Cardiac fibroblast (primary cell): Measurements from ENCODE around the gene PRDM11.

Experiments used
- DNase-seq, 2 donors: peaks; one replicate each; pipeline versions ENCODE4 v3.0.0 to v3.0.0-alpha.2; 2010; ENCODE audit warnings: low read depth in 2 of 2
- H3K4me3 ChIP-seq, 2 donors: replicated peaks in 1 of 2; 1 replicate in 1 of 2; 2 replicates in 1 of 2; pipeline ENCODE4 v1.5.1; 2011; ENCODE audit warnings: low read depth in 2 of 2, low read length in 2 of 2, mild to moderate bottlenecking in 2 of 2, moderate library complexity in 1 of 2
- CTCF ChIP-seq: IDR thresholded peaks from one replicate; pipeline ENCODE4 v1.5.1; 2011; ENCODE audit warnings: low read depth, mild to moderate bottlenecking, low read length, inconsistent platforms

Gene PRDM11

DNA sequence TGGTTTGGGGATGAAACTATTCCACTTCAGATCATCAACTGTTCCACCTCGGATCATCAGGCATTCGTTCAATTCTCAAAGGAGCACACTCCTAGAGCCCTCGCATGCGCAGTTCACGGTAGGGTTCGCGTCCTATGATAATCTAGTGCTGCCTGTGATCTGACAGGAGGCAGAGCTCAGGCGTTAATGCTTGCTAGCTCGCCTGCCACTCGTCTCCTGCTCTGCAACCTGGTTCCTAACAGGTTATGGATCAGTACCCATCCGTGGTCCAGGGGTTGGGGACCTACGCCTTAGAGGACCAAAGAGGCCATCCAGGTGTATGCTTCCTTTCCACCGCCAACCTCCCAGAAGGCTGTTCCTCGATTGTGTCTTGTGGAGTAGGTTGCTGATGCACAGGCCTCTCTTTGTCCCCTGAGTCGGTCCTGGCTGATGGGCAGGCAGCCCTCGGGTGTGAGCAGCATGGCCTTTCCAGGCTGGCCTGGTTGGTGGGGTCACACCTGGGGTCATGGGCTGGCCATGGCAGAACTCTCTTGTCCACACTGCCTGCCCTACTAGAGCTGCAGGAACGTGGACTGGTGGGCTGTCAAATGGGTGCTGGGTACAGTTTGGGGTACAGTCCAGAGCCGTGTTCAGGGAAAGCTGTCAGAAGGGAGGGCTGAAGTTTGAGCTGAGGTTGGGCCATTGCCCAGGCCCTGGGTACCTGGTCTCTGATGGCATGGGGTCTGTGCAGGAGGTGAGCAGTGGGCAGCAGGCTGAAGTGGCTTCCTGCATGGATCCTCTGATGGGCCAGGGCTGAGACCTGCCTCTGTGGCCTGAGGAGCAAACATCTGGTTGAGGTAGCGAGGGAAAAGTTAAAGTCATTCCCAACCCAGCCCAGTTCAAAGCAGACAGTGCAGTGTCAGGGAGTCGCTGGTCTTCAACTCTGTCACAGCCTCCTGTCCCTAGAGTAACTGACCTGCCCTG is 11.1 kb downstream of the PRDM11 start:
- DNase-seq = no peak
- TF ChIP-seq CTCF = no peak
- H3K4me3 ChIP-seq = no peak overlapping the region

DNA sequence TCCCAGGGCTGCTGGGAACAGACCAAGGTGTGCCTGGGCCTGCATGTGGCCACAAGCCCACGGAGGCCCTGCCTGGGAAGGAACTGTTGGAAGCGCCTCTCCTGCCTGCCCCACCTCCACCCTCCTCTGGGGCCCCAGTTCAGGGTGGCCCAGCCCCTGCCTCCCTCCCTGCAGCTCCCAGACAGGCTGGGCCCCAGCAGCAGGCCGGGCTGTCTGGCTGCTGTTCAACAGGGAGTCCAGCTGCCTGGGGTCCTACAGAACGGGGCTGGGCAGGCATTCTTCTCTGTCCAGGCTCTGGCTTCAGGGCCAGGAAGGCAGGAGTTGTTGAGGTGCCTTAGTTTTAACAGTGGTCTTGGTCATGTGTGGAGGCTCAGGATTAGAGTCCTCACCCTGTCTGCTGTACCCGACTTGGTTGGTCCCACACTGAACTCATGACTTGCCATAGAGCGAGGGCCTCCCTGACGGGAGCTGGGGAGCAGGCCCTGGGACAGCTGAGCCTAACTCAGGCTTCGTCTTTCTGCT is 11.8 kb downstream of the PRDM11 start:
- no peak overlapping the region for H3K4me3 ChIP-seq
- TF ChIP-seq CTCF = no peak
- peak in 1 of 2 donors; percentile 57 for DNase-seq

- no peak for DNase-seq
- TF ChIP-seq CTCF = no peak
- no peak overlapping the region for H3K4me3 ChIP-seq
Measured at GRCh38 chr11:45158891-45159605, 12.6 kb downstream of the PRDM11 start.

DNA sequence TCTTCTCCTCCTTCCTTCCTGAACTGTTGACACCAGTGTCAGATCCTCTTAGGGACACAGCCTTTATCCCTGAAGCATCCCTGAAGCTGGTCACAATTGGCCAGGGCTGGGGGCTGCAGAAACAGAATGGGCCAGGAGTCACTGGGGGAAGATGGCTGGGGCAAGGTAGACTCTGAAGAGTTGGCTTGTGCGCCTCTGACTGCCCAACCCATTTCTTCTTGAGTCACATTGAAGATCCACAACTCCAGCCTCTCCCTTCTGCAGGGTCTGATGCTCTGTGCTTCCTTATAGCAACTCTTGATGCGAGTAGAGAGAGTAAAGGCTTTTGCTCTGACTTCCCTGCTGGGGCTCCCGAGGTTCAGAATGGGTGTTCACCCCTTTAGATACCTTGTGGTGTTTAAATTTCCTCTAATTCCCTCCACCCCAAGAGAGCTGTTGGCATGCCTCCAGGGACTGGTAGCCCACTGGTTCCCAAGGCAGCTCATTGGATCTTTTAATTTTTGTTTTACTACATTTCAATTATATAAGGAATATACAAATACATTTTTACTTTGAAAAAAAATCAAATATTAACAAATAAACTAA is 13.4 kb downstream of the PRDM11 start:
- no peak for DNase-seq
- no peak overlapping the region for H3K4me3 ChIP-seq
- TF ChIP-seq CTCF = no peak

- H3K4me3 ChIP-seq = no peak overlapping the region
- TF ChIP-seq CTCF = no peak
- DNase-seq = no peak
Measured at GRCh38 chr11:45161252-45162063, 15.0 kb downstream of the PRDM11 start.

- no peak for TF ChIP-seq CTCF
- H3K4me3 ChIP-seq = no peak overlapping the region
- no peak for DNase-seq
Measured at GRCh38 chr11:45162064-45162375, 15.6 kb downstream of the PRDM11 start.
